ENCODE measurements around the gene PCNX4.
"Not testable (repeated sequence)": the region's sequence is repeated elsewhere in the genome, so short reads cannot be mapped to it uniquely, and the experiment has no call there.

The PCNX4 gene

DNA sequence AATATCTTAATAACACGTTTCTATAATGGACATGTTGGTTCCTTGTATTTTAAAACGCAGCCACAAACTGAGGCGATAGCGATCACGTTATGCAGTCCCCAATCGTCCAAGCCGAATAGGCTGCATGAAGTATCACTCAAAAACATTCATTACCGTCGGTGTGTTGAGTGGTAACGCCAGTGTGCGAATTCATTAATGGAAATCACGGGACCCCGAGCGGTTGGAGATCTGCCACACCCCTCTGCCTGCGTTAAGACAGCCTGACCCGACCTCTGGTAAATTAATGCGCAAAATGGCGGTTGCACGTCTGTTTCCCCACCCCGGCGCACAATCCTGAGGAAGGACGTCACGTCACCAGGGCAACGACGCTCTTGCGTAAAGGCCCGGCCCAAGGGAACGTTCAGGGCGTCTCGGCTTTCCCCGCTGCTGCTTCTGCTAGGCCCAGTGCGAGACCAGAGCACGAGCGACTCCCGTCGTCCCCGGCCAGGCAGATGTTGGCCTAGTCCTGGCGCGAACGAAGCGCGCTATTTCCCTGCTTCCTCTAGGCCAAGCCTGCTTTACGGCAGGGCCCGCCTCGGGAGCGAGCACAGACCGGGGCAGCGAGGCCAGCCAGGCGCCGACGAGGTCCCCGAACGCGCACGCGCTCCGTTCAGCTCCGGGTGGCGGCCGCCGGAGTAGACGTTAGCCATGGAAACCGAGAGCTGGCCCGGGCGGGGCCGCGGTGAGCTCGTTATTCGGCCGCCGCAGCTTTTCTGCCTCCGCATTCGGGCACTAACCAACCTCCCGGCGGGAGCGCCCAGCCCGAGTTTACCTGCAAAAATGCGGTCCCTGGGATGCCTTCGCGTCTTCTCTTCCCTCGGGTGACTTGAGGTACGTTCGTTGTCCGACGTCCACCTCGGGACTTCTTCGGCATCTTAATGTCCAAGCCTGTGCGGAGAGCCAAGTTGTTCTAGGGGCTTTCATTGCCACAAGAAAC is at the start of gene PCNX4:
PCNX4 (plus strand) TSS at position 374 of the 976 bp plus-strand sequence. CDS start 15,716 bp downstream, outside the sequence.
- DNase-seq = peak; percentile 97

GRCh38 chr14:60047976-60048375 is 43.7 kb upstream of the PCNX4 start:
- not testable (repeated sequence) for DNase-seq

DNA sequence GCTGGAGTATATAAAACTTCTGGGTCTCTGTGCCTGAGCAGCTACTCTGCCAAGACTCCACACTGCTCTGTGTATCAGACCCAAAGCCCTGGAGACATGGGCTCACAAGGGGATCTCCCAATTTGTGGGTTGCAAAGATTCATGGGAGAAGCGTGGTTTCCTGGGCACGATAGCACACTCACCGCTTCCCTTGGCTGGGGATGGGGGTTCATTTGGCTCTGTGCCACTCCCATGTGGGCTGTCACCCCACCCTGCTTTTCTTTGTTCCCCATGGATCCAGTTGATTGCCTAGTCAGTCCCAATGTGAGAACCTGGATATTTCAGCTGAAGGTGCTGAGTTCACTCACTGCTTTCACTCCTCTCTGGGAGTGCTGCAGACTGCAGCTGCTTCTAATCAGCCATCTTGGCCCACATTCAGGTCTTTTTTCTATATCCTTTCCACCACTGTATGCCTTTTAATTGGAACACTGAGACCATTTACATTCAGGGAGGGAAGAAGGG is 40.0 kb upstream of the PCNX4 start:
- peak; percentile 63 for DNase-seq

GRCh38 chr14:60058087-60058486 is 33.6 kb upstream of the PCNX4 start:
- no peak for DNase-seq

DNA sequence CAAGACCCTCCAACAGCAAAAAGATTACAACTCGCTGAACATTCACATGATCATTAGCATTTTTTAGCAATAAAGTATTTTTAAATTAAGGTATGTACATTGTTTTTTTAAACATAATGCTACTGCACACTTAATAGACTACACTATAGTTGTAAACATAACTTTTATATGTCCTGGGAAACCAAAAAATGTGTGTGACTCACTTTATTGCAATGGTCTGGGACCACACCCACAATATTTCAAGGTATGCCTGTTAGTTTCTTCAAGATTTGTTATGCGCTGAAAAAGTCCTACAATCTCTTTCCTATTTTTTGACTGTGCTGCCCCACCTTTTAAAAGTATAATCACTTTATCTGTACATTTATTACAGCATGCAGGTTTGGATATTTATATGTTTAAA is 30.4 kb upstream of the PCNX4 start:
- DNase-seq = no peak

DNA sequence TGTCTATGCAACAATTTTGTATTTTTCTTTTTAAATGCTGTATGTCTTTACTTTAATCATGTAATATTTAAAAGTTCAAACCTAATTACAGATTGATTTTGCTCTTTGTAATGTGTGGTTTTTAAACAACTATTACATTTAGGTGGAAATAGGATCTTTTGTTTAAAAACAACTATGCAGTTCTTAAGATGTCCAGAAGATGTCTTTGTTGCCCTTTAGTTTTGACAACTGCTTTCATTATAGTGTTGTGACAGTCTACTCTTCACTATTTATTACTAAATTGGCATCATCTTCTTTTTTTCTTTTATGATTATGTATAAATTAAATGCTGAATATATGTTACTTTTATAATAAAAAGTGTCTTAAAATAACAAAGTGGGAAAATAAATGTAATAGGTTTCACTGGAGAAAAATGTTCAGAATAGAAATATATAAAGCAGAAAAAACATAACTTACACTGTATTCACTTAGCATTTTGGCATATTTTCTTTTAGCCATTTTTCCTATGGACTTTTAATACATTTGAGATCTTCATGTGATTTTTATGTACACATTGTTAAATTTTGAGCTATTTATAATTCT is 27.1 kb upstream of the PCNX4 start:
- no peak for DNase-seq

DNA sequence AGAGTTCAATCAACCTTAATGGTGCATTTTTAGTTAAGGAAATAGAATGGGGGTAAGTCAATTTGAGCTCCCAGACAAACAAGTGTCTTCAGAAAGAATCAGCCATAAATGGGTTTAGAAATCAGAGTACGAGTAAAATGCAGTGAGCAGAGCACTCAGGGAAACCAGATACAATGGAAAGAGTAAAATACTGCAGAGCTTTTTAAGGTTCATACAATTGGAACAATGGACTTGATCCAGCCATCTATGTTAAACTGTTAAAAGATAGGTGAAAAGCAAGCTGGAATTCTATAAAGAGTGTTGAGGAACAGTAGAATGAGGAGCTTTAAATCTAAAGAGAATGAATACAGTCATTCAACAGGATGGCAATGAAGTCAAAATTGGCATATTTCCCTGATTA is 23.8 kb upstream of the PCNX4 start:
- no peak for DNase-seq

GRCh38 chr14:60079723-60080122 is 12.0 kb upstream of the PCNX4 start:
- no peak for DNase-seq

DNA sequence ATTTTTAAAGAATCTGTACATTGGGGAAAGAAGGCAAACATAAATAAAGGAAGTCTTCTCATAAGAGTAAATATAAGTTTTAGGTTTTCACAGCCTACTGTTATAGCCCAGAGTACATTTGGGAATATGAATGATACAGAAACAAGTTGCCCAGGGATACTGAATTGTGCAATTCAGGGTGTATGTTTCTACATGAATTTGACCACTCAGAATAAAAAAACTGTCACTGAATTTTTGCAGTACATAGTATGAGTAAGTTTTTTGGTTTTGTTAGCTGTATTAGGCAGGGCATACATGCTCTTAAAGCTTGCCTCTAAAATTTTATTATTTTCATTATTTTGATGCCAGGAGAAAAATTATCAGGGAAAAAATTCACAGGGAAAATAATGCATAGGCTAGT is 6.6 kb upstream of the PCNX4 start:
- no peak for DNase-seq

DNA sequence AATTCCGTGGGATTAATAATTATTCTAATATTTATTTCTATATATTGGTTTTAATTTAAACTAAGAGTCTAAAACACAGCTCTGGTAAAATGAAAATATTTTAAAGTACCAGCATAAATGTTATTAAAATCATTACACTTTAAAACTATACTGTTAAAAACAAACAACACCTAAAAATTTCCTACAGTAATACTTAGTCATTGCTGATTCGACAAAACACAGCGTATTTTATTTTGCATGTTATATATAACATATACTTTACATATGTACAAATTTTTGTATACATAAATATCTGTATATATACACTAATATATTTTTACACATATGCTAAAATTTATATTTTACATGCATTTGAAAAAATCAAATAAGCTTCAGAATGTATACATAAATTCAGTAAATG is 6.0 kb upstream of the PCNX4 start:
- DNase-seq = no peak

DNA sequence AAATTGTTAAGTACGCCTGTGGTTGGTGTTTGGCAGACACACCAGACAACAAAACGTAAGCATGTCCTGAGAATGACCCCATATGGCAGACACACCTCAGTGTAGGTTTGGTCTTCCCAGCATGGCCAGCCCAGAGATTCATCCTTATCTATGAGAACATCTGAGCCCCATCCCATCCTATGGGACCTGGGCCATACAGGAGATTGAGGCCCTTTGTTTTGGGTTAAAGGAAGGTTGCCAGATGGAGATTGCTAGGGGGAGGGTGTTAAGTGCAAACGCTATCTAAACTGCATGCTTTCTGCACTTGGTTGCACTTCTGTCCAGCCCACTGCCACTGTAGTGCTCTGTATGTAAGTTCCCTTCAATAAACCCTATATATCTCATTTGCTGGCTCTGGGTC is 4.1 kb upstream of the PCNX4 start:
- DNase-seq = no peak

DNA sequence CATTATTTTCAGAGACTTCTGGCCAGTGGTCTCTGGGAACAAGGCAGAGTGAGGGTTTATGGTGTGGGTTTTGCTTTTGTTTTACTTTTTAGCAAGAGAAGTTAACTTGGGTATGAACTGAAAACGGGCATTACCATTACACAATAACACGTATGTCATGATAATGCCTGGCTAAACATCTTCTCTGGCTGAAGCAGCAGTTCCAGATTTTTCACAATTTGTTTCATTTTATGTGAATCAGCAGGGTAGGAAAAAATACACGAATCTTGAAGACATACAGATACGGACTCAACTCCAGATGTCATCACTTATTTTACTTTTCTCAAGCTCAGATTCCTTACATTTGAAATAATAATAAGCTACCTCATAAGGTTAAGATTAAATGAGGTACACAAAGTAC is 2.5 kb upstream of the PCNX4 start:
- DNase-seq = no peak

GRCh38 chr14:60090864-60091519 is 731 bp upstream of the PCNX4 start:
- peak; percentile 67 for DNase-seq

DNA sequence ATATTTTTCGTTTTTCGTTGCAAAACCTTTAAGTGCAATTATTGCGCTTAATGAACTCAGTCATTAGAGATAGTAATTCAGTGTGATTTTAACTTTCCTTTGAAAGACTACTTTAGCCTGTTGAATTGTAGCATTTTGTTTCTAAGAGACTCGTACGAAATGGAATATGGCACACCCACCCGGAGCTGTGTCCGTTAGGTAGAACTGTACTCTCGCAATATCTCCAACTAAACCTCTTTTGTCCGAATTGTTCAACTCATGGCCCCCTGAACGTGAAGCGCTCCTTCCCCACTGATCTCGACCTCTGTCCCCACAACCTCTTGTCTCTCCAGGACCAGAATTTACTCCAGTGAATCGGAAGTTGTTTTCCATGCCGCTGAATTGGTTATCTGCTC is 800 bp downstream of the PCNX4 start:
- no peak for DNase-seq

- DNase-seq = no peak
Observed at GRCh38 chr14:60093080-60093479, 1.4 kb downstream of the PCNX4 start.

DNA sequence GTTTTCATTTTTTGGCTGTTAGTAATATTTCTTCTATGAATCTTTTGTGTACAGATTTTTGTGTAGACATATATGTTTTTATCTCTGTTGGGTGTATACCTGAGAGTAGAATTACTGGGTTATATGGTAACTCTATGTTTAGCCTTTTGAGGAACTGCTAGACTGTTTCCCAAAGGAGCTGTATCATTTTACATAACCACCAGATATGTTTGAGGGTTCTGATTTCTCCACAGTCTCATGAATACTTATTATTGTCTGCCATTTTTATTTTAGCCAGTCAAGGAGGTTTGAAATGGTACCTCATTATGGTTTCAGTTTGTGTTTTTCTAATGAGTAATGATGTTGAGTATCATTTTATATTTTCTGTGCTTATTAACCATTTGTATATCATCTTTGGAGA is 1.9 kb downstream of the PCNX4 start:
- no peak for DNase-seq

DNA sequence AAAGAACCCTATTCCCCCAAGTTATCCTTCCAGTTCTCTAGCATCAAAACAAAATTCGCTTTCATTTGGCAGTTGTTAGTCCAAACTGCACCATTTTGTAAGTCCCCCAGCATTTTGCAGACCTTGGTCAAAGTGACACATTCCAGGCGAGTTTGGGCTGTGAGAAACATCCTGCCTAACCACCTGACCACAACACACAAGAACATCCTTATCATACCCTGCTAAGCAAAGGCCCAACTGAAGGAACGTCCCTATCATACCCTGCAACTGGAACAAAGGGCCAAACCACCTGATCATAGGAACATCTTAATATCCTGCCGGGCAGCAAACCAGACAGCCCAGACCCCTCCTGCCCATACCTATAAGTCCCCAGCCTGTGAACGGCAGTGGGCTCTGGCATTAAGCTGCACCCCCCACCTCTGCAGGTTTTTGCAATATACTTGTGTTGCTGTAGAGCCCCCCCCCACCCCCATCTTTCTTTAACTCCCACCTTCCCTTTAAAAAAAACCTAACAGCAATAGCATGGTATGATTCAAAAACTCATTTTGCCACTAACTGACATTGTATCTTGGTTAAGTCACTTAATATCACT is 2.7 kb downstream of the PCNX4 start:
- no peak for DNase-seq

DNA sequence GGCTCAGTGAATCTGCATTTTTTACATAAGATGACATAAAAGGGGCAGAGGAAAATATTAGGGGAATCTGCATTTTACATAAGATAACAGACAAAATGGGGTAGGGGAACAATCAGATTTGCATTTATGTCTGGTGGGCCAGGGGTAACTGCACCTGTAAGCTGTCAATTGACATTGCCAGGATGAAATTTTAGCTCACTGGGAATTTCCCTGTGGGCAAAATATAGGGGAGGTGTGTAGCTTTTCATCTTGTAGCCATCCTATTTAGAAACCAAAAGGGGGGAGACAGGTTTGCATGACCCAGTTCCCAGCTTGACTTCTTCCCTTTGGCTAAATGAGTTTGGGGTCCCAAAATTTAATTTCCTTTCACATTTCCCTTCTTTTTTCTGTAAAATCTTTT is 3.5 kb downstream of the PCNX4 start:
- no peak for DNase-seq

- DNase-seq = no peak
Observed at GRCh38 chr14:60095781-60096450, 4.2 kb downstream of the PCNX4 start.

DNA sequence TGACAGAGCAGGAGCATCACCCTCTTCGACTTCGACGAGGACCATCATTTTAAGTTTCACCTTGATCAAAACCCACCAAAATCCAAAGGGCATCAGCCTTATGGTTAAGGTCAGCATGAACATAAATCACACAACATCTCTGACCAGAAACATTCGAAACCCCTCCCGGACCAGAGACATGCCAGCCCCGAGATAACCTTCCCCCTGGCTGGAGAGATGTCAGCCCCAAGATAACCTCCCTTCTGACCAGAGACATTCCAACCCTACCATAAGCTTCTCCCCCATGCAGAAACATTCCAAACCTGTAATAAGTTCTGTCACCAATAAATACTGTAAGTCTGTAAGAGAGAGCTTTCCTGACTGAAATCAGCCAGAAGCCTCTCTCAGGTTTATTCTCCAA is 6.3 kb downstream of the PCNX4 start:
- no peak for DNase-seq

GRCh38 chr14:60099855-60100254 is 8.1 kb downstream of the PCNX4 start:
- DNase-seq = not testable (repeated sequence)

DNA sequence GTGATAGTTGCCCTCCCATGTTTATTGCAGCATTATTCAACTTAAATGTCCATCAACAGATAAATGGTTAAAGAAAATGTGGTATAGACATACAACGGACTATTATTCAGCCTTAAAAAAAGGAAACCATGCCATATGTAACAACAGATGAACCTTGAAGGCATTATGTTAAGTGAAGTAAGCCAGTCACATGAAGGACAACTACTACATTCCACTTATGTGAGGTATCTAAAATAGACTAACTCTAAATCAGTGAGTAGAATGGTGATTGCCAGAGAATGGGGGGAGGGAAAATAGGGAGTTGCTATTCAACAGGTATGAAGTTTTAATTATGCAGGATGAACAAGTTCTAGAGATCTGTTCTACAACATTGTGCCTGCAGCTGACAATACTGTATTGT is 10.1 kb downstream of the PCNX4 start:
- no peak for DNase-seq

- DNase-seq = no peak
Observed at GRCh38 chr14:60102389-60102788, 10.7 kb downstream of the PCNX4 start.

Measured in activated effector memory CD4-positive, alpha-beta T cell treated with anti-CD3 and anti-CD28 coated beads, Interleukin-2, amount 50 U/mL, for 16 hours (primary cell).